ENCODE data around the gene ADAMTS8.

DNA sequence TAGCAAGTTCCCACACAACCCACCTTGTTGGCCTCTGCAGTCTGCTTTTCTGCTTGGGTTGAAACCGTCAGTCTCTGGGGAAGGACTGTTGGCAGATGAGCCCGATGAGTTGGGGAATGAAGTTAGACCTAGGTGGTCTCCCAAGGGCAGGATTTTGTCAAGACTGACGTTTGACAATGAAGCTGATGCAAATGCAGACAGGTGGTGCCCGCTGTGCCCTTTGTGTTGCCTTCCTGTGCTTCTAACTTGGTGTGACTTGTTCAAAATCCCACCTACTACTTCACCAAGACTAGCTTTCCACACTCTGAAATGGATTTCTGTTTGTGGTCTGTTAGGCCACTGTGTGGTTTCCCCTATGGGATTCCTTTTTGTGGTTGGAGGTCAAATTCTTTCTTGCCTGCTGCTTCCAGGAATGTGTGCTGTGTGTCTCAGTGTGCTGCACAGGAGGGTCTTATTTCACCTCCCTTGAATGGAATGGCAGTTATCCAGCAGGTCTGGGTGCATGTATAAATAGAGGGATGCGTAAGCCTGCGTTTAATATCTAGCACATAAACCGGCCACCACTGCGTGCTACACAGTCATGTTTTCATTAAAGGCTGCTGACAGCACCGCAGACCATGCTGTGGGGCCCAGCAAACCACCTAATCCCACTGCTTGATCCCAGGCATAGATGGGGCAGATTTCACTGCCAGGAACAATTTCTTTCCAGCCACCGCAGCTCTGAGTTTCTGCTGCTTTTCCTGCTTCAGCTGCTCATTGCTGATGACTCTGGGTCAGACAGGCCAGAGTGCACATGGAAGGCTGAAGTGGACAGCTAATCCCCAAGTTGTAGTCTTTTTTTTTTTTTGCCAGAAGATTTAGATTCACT lies 44.8 kb downstream of the ADAMTS8 start:
- TF ChIP-seq, protein P1, sequence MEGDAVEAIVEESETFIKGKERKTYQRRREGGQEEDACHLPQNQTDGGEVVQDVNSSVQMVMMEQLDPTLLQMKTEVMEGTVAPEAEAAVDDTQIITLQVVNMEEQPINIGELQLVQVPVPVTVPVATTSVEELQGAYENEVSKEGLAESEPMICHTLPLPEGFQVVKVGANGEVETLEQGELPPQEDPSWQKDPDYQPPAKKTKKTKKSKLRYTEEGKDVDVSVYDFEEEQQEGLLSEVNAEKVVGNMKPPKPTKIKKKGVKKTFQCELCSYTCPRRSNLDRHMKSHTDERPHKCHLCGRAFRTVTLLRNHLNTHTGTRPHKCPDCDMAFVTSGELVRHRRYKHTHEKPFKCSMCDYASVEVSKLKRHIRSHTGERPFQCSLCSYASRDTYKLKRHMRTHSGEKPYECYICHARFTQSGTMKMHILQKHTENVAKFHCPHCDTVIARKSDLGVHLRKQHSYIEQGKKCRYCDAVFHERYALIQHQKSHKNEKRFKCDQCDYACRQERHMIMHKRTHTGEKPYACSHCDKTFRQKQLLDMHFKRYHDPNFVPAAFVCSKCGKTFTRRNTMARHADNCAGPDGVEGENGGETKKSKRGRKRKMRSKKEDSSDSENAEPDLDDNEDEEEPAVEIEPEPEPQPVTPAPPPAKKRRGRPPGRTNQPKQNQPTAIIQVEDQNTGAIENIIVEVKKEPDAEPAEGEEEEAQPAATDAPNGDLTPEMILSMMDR (IDR thresholded peaks at IDR 0.05; ENCODE audit: low read length) = no peak
- no peak for TF ChIP-seq EZH2phosphoT487 (IDR thresholded peaks at IDR 0.05; ENCODE audit: low read length)

All from MM.1S (cell line).